ENCODE data around the gene CEP55. TPM values are rescaled to one million over a fixed set of nuclear protein-coding genes. Genes with fewer than 3 reads are reported as not detected.

CEP55 gene
- polyA plus RNA-seq, 1 donor (not counting 4 experiments of a cell fraction or from before 2014, with no cell fraction given), result 25.4 TPM

GRCh38 chr10:93461109-93461806, 35.2 kb upstream of the CEP55 start:
- Histone ChIP-seq H3K4me3 (ENCODE audit: control insufficient read depth in 2 of 3, extremely low read depth in 1 of 3, insufficient read depth in 2 of 3, low read depth in 1 of 3, low read length in 3 of 3) (no peak overlapping the region), H3K4me1 (ENCODE audit: control insufficient read depth, extremely low read depth, insufficient read depth, low read length) (peaks cover 70% of the 10 kb centered on the region), H4K20me1 (ENCODE audit: control insufficient read depth, extremely low read depth, insufficient read depth, low read length) (no peaks in the 10 kb centered on the region), H2AFZ (ENCODE audit: control insufficient read depth, low read length) (no peak overlapping the region), H3K27ac (ENCODE audit: control insufficient read depth, insufficient read depth, low read length) (peak overlapping the region; percentile 100), H3K79me2 (ENCODE audit: control insufficient read depth, insufficient read depth, low read length) (peaks cover 68% of the 10 kb centered on the region), H3K36me3 (ENCODE audit: control insufficient read depth in 2 of 2, extremely low read depth in 1 of 2, insufficient read depth in 2 of 2, low read length in 2 of 2) (peaks cover 7 to 28% of the 10 kb centered on the region in 2 experiments), H3K9ac (ENCODE audit: control insufficient read depth, extremely low read depth, insufficient read depth, low read length) (peak overlapping the region; percentile 41), H3K4me2 (ENCODE audit: control insufficient read depth, extremely low read depth, insufficient read depth, low read depth, low read length) (peak overlapping the region; percentile 36), H3K27me3 (ENCODE audit: control insufficient read depth, extremely low read depth, insufficient read depth, low read length) (no peaks in the 10 kb centered on the region), H3K9me1 (ENCODE audit: control insufficient read depth, extremely low read depth, insufficient read depth, low read length) (no peaks in the 10 kb centered on the region), H3K9me3 (ENCODE audit: control insufficient read depth, low read depth, low read length) (no peaks in the 10 kb centered on the region)
- TF ChIP-seq EZH2 (IDR thresholded peaks at IDR 0.05; ENCODE audit: low read length) (no peak), CTCF (optimal IDR thresholded peaks at IDR 0.05 in 1 of 3, IDR thresholded peaks at IDR 0.05 in 1 of 3, conservative IDR thresholded peaks at IDR 0.05 in 1 of 3; ENCODE audit: extremely low read depth in 1 of 3, insufficient read depth in 2 of 3, low read length in 3 of 3) (no peak)
- dilution Hi-C loops (cut with MboI; ENCODE audit: extremely low pct_ligation_motif_present, low sequenced_read_pairs), result no loop called here
- DNase-seq (ENCODE audit: low read depth, low spot score), result no peak
- peak; percentile 9 for FAIRE-seq

GRCh38 chr10:93461807-93462178, 34.6 kb upstream of the CEP55 start:
- Histone ChIP-seq H3K4me1 (ENCODE audit: control insufficient read depth, extremely low read depth, insufficient read depth, low read length) (peaks cover 75% of the 10 kb centered on the region), H3K9me1 (ENCODE audit: control insufficient read depth, extremely low read depth, insufficient read depth, low read length) (no peaks in the 10 kb centered on the region), H3K9me3 (ENCODE audit: control insufficient read depth, low read depth, low read length) (no peaks in the 10 kb centered on the region), H3K27ac (ENCODE audit: control insufficient read depth, insufficient read depth, low read length) (peak overlapping the region; percentile 100), H3K4me3 (ENCODE audit: control insufficient read depth in 2 of 3, extremely low read depth in 1 of 3, insufficient read depth in 2 of 3, low read depth in 1 of 3, low read length in 3 of 3) (no peak overlapping the region), H3K4me2 (ENCODE audit: control insufficient read depth, extremely low read depth, insufficient read depth, low read depth, low read length) (peak overlapping the region; percentile 36), H3K9ac (ENCODE audit: control insufficient read depth, extremely low read depth, insufficient read depth, low read length) (peak overlapping the region; percentile 41), H2AFZ (ENCODE audit: control insufficient read depth, low read length) (no peak overlapping the region), H3K79me2 (ENCODE audit: control insufficient read depth, insufficient read depth, low read length) (peaks cover 64% of the 10 kb centered on the region), H3K27me3 (ENCODE audit: control insufficient read depth, extremely low read depth, insufficient read depth, low read length) (no peaks in the 10 kb centered on the region), H3K36me3 (ENCODE audit: control insufficient read depth in 2 of 2, extremely low read depth in 1 of 2, insufficient read depth in 2 of 2, low read length in 2 of 2) (peaks cover 5 to 23% of the 10 kb centered on the region in 2 experiments), H4K20me1 (ENCODE audit: control insufficient read depth, extremely low read depth, insufficient read depth, low read length) (no peaks in the 10 kb centered on the region)
- TF ChIP-seq EZH2 (IDR thresholded peaks at IDR 0.05; ENCODE audit: low read length), result no peak
- peak in 2 of 3 experiments; percentile 12 to 36 for TF ChIP-seq CTCF (optimal IDR thresholded peaks at IDR 0.05 in 1 of 3, IDR thresholded peaks at IDR 0.05 in 1 of 3, conservative IDR thresholded peaks at IDR 0.05 in 1 of 3; ENCODE audit: extremely low read depth in 1 of 3, insufficient read depth in 2 of 3, low read length in 3 of 3)
- peak; percentile 91 for FAIRE-seq
- dilution Hi-C loops (cut with MboI; ENCODE audit: extremely low pct_ligation_motif_present, low sequenced_read_pairs), result no loop called here
- no peak for DNase-seq (ENCODE audit: low read depth, low spot score)

Data from keratinocyte (primary cell).